NCI-H2227 treated with DMSO at 0.1 percent for 48 hours (cell line): ENCODE results near the gene CD79A.
"Not testable (repeated sequence)": the region's sequence is repeated elsewhere in the genome, so short reads cannot be mapped to it uniquely, and the experiment has no call there.

Source experiments
- DNase-seq: peaks from one replicate; lab custom pipeline; 2025; lab: John Stamatoyannopoulos, UW

The CD79A gene

DNA sequence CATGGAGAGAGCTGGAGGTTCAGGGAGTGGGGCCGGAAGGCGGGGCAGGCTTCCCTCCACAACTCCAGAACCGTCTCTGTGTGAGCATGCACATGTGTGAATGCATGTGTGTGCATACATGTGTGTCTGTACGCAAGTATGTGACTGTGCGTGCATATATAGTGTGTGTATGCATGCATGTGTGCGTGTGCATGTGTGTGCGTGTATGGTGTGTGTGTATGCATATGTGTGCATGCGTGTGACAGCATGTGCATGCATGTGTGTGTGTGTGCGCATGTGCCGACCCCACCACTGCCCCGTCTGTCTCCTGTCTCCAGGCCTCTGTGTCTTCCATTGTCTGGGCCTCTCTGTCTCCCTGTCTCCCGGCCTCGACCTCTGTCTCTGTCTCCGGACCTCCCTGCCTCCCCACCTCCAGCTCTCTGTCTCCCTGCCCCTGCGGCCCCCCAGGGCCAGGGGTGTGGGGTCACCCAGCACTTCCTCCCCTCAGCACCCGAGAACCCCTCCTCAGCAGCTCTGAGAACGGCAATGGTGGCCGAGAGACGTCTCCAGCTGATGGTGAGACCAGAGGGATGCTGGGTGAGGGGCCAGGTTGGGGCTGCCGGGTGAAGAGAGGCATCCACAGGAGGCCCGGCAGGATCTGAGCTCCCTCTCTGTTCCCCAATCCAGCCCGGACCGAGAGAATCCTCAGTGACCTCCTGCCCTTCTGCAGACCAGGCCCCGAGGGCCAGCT, 28.4 kb downstream of the CD79A start:
- no peak for DNase-seq

DNA sequence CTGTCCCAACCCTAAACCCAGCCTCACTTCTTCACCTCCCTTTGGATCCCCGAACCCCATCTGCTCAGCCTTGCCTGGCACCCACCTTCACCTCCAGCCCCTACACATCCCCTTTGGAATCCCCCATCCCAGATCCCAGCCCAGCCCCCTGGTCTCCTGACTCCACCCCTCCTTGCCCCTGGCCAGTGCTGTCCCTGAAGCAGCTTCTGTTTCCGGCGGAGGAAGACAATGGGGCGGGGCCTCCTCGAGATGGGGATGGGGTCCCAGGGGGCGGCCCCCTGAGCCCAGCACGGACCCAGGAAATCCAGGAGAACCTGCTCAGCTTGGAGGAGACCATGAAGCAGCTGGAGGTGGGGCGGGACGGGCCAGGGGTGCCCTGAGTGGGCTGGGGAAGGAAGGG, 29.2 kb downstream of the CD79A start:
- no peak for DNase-seq

DNA sequence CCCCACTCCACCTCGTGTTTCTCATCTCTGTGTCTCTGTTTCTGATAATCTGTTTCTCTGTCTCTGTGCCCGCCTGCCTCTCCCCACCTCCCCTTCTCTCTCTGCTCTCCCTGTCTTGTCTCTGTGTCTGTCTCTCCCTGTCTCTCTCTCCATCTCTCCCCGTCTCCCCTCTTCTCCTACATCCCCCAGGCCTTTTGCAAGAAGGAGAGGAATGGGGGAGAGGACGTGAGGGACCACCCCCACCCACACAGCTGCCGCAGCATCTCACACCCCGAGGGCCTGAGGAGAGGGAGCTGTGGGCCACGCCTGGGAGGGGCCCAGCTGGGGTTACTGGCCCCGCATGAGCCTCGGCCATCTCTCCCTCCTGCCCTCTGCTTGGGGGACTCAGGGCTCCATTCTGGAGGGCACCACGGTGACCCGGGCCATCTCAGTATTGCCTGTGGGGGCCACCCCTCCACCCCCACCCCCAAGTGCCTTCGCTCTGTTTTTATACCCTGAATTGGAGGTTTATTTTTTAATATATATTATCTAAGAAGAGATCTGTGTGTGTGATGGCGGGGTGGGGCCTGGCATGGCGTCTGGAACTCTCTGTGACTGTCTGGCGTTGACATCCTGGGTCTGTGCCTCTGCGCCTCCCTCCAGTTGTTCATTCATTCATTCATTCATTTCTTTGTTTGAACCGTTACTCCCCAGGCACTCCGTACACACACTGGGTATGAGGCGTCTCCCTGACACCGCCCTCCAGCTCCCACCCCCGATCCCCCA, 30.0 kb downstream of the CD79A start:
- DNase-seq, result no peak

DNA sequence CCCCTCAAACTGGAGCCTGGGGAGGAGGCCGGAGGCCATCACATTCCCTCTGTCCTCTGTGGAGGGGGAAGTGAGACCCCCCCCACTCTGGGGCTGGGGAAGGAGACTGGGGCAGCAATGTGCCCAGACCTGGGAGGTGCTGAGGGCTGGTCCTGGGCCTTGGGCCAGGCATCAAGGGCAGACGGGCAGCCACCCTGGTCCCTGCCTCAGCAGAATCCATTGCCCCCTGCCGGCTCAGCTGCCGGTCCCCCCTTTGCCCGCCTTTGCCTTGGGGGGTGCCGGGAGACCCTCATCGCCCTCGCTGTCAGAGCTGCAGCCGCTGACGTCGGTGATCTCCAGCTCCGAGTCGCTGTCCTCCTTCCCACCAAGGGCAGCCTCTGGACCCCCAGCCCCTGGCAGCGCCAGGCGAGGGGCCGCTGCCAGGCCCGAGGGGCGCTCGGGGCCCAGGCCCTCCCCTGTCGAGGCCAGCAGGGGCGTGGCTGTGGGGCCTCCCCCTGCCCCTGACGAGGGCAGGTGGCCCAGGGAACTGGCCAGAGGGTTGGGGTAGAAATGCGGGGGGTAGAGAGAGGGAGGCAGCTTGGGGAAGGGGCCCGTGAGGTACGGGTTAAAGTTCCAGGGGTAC, 31.0 kb downstream of the CD79A start:
- no peak for DNase-seq

DNA sequence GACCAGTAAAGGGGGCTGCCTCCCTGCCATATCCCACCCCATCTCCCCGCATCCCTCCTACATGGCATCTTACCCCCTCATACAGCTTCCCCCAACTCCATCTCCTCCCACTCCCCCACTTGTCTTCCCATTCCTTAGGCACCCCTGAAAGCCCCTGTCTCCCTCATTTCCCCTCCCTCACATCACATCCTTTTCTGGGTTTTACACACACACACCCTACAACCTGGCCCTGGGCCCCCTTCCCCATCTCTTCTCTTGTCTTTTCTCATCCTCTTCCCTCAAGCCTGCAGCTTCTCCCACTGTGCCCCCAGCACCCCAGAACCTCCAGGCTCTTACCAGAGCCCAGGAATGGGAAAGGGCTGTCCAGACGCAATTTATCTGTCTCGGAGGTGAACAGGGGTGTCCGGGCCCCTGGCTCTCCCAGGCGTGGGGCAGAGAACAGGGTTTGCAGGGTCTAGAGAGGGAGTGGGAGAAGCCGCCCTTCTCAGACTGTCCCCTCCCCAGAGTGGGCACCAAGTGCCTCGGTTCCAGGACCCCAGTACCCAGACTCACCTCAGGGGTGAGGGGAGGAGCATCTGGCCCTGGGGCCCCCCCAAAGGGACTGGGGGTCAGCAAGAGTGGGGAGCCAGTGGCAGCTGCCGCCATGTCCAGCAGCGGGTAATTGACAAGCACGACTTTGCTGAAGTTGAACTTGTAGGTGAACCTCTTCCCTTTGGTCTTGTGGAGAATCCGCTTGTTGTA, 31.8 kb downstream of the CD79A start:
- no peak for DNase-seq

DNA sequence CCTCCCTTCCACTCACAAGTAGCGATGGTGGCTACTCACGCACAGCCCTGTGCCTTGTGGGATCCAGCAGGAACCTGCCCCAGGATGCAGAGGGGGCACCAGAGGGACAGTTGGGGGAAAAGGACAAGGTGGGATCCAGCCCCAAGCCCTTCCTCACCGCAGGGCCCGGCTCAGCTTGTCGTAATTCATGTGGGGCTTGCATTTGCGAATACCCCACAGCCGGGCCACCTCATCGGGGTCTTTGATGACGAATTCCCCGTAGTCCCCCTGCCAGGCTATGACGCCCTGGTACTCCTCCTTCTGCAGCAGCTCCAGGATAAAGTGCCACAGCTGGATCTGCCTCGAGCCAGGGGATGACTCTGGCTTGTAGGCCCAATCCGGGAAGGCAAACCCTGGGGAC, 32.6 kb downstream of the CD79A start:
- no peak for DNase-seq

DNA sequence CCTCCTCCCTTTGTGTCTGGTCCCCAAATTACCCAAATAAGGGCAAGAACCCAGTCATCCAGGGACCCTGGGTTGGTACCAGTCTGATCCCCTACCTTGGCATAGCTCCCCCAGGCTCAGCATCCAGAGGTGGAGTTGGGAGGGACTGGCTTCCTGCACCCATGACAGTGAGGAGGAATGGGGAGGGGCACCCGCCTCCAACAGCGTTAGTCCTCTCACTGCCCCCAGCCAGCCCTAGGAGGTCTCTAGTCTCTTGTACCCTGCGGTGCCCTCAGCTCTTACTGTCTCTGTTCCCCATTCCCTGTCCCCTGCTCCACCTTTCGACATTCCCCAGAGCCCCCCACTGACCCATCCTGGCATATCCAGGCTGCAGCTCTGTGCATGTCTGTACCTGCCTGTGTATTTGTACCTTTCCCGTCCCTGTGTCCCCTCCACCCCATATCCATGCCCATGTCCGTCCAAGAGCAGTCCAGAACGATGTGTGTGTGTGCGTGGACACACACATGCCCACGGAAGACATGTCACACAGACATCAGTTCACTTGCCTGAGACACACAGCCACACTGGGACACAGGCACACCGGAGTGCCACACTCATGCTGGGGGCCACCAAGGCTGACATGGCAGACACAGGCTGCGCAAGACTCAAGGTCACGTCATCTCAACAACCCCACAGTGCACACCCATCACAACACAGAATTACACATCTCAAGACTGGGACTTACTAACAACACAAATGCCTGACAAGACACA, 33.3 kb downstream of the CD79A start:
- no peak for DNase-seq

DNA sequence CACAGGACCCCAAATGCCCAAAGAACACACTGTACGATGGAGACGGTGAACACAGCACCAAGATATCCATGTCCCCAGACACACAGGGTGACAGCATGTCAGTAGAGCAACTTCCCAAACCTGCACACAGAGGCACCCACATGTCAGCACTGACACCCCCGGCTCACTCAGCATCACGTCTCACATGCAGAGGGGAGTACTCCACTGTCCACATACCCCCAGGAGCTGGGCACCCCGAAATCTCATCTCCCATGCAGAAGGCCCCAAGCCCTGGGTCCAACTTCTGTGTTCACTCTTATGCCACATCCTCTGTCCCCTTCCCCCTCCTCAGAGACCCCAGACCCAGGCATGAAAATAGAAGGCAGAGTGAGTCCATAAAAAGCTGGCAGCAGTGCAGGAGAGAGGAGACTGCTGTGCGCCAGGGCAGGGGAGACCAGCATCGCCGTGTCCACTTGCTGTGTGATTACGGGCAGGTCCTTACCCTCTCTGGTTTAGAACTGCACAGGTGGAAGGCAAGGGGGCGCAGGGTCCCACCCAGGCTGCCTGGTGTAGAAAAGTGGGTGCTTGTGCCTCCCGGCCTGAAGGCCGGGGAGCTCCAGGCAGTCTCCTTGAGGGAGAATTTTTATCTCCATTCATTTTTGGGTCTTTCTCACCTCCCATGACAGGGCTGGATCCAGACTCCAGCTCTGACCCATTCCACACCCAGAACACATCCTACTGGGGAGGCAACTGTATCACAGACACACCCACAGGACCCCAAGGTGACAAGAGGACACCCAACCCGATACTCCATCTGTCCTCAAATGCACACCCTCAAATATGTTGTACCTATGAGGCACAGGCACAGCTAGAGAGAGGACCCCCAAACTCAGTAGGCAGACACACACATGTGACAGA, 34.2 kb downstream of the CD79A start:
- DNase-seq, result no peak

DNA sequence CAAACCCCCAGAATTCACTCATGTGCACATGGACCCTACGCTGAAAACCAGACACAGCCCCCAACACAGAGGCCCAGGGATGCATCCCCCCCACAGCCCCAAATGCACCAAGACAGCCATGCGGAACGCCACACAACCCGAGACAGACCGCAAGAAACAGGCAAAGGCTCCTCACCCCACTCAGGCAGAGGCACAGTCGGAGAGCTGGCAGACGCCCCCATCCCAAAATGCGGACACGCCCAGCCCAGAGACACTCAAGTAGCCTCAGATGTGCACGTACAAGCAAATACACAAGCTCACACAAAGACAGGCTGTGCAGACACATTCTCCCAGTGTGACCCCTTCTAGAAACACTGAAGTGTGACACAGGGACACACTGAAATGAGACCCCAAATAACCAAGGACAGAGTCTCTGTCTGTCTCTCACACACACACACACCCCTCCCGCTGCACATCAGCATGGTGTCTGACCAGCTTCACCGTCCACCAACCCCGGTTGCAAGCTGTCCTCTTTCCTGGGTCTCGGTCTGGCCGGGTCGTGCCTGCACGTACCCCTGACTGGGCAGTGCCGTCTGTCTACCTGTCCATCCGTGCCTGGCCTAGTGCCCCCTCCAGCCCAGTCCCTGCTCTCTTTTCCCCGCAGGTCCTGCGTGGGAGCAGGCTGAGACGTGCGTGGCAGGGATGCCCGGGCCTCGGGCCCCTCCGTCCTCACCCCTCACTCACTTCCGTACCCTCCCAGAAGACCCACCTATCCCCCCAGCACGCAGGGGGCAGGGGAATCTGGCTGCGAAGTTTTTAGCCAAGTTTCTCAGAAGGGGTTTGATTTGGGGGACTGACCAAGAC, 35.0 kb downstream of the CD79A start:
- no peak for DNase-seq

DNA sequence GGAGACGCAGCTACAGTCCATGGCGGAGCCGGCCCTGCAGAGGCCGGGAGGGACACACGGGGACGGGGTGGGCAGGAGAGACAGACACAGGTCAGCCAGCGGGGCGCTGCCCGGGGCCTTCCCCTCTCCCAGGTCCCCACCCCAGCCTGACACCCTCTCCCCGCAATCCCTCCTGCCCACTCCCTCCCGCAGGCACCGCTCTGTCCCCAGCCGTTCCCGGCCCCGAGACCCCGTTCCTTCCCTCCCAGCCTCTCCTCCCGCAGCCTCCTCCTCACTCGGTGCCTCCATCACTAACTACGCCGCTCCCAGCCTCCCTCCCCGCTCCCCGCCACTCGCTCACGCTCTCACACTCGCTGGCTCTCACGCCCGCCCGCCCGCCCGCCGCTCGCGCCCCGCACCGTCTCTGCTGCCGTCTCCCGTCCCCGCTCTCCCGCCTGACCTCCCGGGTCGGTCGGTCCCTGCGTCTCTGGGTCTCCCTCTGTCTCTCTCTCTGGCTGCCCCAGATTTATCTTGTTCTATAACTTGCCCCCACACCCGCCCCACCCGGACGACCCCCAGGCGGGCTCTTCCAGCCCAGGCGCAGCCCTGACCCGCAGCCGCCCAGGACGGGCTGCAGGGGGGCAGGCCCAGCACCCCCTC, 35.9 kb downstream of the CD79A start:
- DNase-seq, result no peak

DNA sequence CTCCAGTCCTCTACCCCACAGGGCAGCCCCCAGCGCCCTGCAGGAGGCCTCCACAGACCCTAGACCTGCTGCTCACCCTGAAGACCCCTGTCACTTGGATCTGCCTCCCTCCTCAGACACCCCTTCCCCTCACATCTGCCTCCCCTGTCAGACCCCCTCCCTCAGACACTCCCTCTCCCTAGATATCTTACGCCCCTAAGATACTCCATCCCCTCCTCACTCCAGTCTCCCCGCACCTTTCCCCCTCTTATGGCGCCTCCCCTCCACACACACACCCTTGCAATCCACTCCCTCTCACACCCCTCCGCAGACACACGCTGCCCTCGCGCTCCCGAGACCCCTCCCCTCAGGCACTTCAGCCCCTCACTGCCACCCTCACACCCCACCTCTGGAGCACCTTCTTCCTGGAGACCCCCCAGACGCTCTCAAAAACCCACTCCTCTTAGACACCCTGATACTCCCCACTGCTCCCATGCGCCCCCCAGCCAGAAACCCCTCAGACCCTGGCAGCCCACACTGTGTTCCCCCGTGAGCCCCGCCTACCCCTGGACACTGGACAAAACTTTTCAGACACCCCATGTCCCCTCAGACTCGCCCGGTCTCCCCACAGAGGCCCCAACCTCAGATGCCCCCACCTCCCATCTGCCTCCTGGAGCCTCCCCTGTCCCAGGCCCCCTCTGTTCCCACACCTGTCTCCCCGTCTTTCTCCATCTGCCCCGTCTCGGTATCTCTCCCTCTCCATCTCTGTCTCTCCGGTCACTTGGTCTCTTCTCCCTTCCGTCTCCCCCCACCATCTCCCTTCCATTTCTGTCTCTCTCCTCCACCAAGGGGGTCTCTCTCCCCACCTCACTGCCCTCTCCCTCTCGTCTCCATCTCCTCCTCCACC, 36.7 kb downstream of the CD79A start:
- DNase-seq, result no peak

DNA sequence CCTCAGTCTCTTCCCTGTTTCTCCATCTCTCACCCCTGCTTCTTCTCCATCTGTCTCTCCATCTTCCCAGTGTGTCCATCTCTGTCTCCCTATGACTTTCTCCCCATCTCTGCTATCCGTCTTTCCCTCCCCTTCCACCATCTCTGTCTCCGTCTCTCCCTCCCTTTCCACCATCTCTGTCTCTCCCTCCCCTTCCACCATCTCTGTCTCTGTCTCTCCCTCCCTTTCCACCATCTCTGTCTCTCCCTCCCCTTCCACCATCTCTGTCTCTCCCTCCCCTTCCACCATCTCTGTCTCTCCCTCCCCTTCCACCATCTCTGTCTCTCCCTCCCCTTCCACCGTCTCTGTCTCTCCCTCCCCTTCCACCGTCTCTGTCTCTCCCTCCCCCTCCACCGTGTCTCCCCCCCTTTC, 37.4 kb downstream of the CD79A start:
- not testable (repeated sequence) for DNase-seq

DNA sequence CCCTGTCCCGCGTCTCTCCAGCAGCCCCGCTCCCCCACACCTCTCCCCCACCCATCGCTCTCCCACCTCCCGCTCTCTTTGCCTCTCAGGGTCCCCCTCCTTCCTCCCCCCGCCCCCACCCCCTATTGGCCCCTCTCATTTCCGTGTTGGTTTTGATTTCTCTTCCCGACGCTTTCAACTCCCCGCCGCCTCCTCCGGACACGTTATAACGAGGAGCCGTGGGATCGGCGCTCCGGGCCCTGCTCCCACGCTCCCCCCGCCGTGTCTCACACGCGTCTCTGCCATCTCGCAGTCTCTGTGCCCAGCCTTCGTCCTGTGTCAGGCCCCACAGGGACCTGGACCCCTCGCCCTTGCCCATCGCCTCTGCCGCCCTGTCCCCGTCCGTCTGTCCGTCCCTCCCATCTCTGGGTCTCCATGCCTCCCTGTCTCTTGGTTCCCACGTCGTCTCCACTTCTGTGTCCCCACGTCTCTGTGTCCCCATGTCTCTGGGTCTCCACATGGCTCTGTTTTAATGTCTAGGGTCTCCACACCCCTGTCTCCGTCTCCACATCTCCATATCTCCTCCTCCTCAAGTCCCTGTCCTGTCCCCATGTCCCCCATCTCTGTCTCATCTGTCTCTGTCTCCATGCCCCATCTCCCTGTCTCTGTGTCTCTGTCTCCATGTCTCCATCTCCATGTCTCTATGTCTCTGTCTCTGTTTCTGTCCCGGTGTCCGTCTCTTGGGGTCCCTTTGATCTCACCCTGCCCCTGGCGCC, 38.1 kb downstream of the CD79A start:
- DNase-seq, result no peak

DNA sequence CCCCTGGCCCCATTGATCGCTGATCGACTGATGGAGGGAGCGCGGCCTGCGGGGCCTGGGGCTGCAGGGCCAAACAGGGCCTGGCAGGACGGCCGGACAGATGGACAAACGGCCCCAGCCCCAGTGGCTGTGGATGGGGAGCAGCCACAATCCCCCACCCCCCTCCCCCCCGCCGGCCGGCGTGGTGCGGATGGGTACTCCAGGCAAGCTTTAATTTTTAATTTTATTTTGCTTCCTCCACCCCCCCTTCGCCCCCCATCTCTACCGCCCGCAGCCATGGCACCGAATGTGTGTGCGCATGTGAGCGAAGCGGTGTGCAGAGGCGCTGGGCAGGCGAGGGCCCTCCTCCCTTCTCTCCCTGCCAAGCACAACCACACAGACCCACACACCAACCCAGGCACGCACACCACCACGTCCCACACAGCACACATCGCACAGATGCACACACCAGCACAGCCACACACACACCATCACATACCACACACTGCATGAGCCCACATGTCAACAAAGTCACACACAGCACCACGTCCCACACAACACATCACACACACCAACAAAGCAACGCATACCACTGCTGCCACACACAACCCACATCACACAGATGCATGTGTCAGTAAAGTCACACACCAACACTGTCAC, 38.8 kb downstream of the CD79A start:
- no peak for DNase-seq

DNA sequence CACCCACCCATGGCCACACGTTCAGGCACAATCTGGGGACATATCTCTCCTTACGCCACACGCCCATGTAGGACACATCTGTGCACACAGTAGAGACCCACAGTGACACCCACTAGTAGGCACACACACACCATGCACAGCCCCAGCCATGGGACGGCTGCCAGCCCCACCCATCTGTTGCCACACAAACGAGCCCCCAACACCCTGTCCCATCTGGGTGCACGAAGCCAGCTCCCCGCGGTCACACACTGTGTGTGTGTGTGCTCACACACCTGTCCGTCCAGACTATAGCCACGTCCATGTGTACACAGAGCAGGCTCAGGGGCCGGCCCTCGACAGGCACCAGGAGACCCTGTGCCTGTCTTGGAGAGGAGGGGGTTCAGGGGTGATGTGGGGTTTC, 40.6 kb downstream of the CD79A start:
- no peak for DNase-seq

DNA sequence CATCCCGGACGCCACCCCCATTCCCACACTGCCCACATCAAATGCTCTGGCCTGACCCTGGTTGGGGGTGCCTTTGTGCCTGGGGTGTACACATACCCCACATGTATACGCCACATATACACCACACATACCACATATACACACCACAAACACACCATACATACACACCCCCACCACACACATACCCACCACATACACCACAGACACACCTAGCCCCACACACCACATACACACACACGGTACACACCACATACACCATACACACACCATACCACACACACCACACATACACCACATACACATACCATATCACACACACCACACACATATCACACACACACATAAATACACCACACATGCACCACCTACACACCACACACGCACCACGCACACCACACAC, 41.0 kb downstream of the CD79A start:
- no peak for DNase-seq

DNA sequence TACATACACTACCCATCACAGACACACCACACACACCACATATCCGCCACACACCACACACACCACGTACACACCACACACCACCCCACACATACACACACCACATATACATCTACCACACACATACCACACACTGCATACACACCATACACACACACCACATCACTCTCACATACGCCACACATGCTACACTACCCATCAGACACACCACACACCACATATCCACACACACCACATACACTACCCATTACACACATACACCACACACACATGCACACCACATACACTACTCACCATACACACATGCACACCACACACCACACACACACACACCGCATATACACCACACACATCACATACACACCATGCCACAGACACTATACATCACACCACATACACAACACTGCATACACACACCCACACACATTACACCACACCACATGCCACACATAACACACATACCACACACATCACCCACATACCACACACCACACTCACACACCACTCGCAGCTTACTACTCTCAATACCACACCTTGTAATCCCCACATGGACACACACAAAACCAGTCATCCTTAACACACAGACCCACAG, 41.7 kb downstream of the CD79A start:
- no peak for DNase-seq
